ENCODE measurements around the gene ZMIZ2.
"Not testable (repeated sequence)": the region's sequence is repeated elsewhere in the genome, so short reads cannot be mapped to it uniquely, and the experiment has no call there.

Gene ZMIZ2

GRCh38 chr7:44783407-44783806 is 34.8 kb downstream of the ZMIZ2 start:
- H3K4me3 ChIP-seq (ENCODE audit: low read depth, low read length), result no peak overlapping the region
- no peak for TF ChIP-seq CTCF (IDR thresholded peaks at IDR 0.05; ENCODE audit: low read depth, low read length)

GRCh38 chr7:44784364-44784763 is 35.7 kb downstream of the ZMIZ2 start:
- no peak for TF ChIP-seq CTCF (IDR thresholded peaks at IDR 0.05; ENCODE audit: low read depth, low read length)

GRCh38 chr7:44785218-44785617 is 36.6 kb downstream of the ZMIZ2 start:
- H3K4me3 ChIP-seq (ENCODE audit: low read depth, low read length), result not testable (repeated sequence)

More at GRCh38 chr7:44784364-44784763, 35.7 kb downstream of the ZMIZ2 start:
- H3K4me3 ChIP-seq (ENCODE audit: low read depth, low read length), result no peak overlapping the region

- TF ChIP-seq CTCF (IDR thresholded peaks at IDR 0.05; ENCODE audit: low read depth, low read length), result no peak
- H3K4me3 ChIP-seq (ENCODE audit: low read depth, low read length), result no peak overlapping the region
Observed at GRCh38 chr7:44787041-44787440, 38.4 kb downstream of the ZMIZ2 start.

- TF ChIP-seq CTCF (IDR thresholded peaks at IDR 0.05; ENCODE audit: low read depth, low read length), result no peak
- no peak overlapping the region for H3K4me3 ChIP-seq (ENCODE audit: low read depth, low read length)
Observed at GRCh38 chr7:44787762-44788161, 39.1 kb downstream of the ZMIZ2 start.

GRCh38 chr7:44789990-44790389 is 41.3 kb downstream of the ZMIZ2 start:
- TF ChIP-seq CTCF (IDR thresholded peaks at IDR 0.05; ENCODE audit: low read depth, low read length), result no peak
- H3K4me3 ChIP-seq (ENCODE audit: low read depth, low read length), result no peak overlapping the region

GRCh38 chr7:44791278-44792219 is 42.9 kb downstream of the ZMIZ2 start:
- no peak overlapping the region for H3K4me3 ChIP-seq (ENCODE audit: low read depth, low read length)
- peak; percentile 11; the same call in 1 of the 2 replicates for TF ChIP-seq CTCF (IDR thresholded peaks at IDR 0.05; ENCODE audit: low read depth, low read length)
